B cell (primary cell): ENCODE measurements around the gene CNTNAP2. TPM values are rescaled to one million over a fixed set of nuclear protein-coding genes. Genes with fewer than 3 reads are reported as not detected.

Experiments used
- ATAC-seq: fragments of 200-7000 bp; cut with Tn5 transposase; one replicate; pipeline ENCODE4 v1.10.0; 2021; ENCODE audit warnings: low read depth, mild to moderate bottlenecking, moderate number of reproducible peaks, moderate library complexity
- CTCF ChIA-PET: fragments of 350-600 bp; sonication (Branson Sonifier 250); formaldehyde crosslinking; loops from one replicate; lab custom pipeline; 2021; ENCODE audit warnings: antibody characterized with exemption, inconsistent platforms; lab: Charles Lee
- POLR2A ChIA-PET: fragments of 350-600 bp; sonication (Branson Sonifier 250); formaldehyde crosslinking; loops from one replicate; lab custom pipeline; 2021; ENCODE audit warnings: antibody characterized with exemption; lab: Charles Lee
- DNase-seq: peaks from one replicate; pipeline ENCODE4 v3.0.0; 2013
- H2AFZ ChIP-seq: 2 replicates; pipeline ENCODE4 v1.6.1; 2012; ENCODE audit warnings: mild to moderate bottlenecking, low read depth, low read length; ENCODE audit not compliant: insufficient read depth, poor library complexity, severe bottlenecking
- H3K27ac ChIP-seq, 2 donors: 1 replicate in 1 of 2; 2 replicates in 1 of 2; pipeline ENCODE4 v1.5.1; 2012 to 2013; ENCODE audit warnings: low read length in 2 of 2, mild to moderate bottlenecking in 2 of 2, moderate library complexity in 1 of 2
- H3K27me3 ChIP-seq, 4 experiments: fragments of 200-600 bp in 1 of 4; sonication (generic) in 1 of 4; replicated peaks in 1 of 4; 1 replicate in 2 of 4; 2 replicates in 2 of 4; pipeline versions ENCODE4 v1.6.1 to v1.7.0; 2013 to 2016; ENCODE audit warnings: low read length in 3 of 4, mild to moderate bottlenecking in 2 of 4, mixed read lengths in 1 of 4, moderate library complexity in 1 of 4; ENCODE audit not compliant: insufficient read depth in 4 of 4, control insufficient read depth in 3 of 4; ENCODE audit errors: control extremely low read depth in 1 of 4
- H3K36me3 ChIP-seq, 2 experiments: replicated peaks in 1 of 2; 1 replicate in 1 of 2; 2 replicates in 1 of 2; pipeline versions ENCODE4 v1.6.1 to v1.7.1; 2013; ENCODE audit warnings: low read length in 1 of 2; ENCODE audit not compliant: insufficient read depth in 2 of 2, control insufficient read depth in 1 of 2; ENCODE audit errors: control extremely low read depth in 1 of 2, extremely low read depth in 1 of 2
- H3K4me1 ChIP-seq, 2 donors: fragments of 200-600 bp in 1 of 2; sonication (generic) in 1 of 2; 1 replicate in 1 of 2; 2 replicates in 1 of 2; pipeline versions ENCODE4 v1.5.1 to v1.6.1; 2013 to 2017; ENCODE audit warnings: low read length in 2 of 2; ENCODE audit not compliant: control insufficient read depth in 2 of 2, insufficient read depth in 2 of 2
- H3K4me2 ChIP-seq: replicated peaks from 2 replicates; pipeline ENCODE3; 2012; ENCODE audit warnings: mild to moderate bottlenecking, low read depth, low read length; ENCODE audit not compliant: poor library complexity, severe bottlenecking
- H3K4me3 ChIP-seq, 5 experiments: fragments of 200-600 bp in 1 of 5; sonication (generic) in 1 of 5; 1 replicate in 3 of 5; 2 replicates in 2 of 5; pipeline versions ENCODE4 v1.5.1 to v1.7.0; 2011 to 2016; ENCODE audit warnings: low read length in 4 of 5, mild to moderate bottlenecking in 4 of 5, low read depth in 2 of 5, control low read depth in 1 of 5, moderate library complexity in 1 of 5; ENCODE audit not compliant: insufficient read depth in 1 of 5; ENCODE audit errors: control extremely low read depth in 1 of 5, extremely low read depth in 1 of 5
- H3K79me2 ChIP-seq: fragments of 200-600 bp; sonication (generic); one replicate; pipeline ENCODE4 v1.6.0; 2016; ENCODE audit warnings: low read length; ENCODE audit not compliant: control insufficient read depth, insufficient read depth
- H3K9ac ChIP-seq: fragments of 200-600 bp; sonication (generic); 2 replicates; pipeline ENCODE4 v1.6.1; 2017; ENCODE audit warnings: mild to moderate bottlenecking, low read length, moderate library complexity
- H3K9me3 ChIP-seq, 3 donors: one replicate each; pipeline versions ENCODE4 v1.6.1 to v1.7.1; 2013; ENCODE audit warnings: low read length in 2 of 3; ENCODE audit not compliant: control insufficient read depth in 2 of 3, insufficient read depth in 1 of 3; ENCODE audit errors: control extremely low read depth in 1 of 3
- H4K20me1 ChIP-seq: 2 replicates; pipeline ENCODE4 v1.6.0; 2012; ENCODE audit warnings: mild to moderate bottlenecking, low read length; ENCODE audit not compliant: insufficient read depth, control insufficient read depth, poor library complexity, severe bottlenecking
- H3K27ac Mint-ChIP-seq: one replicate; pipeline ENCODE4 v1.8.0; 2021; ENCODE audit warnings: mixed read lengths
- H3K27me3 Mint-ChIP-seq: one replicate; pipeline ENCODE4 v1.8.0; 2021; ENCODE audit warnings: mixed read lengths
- H3K4me1 Mint-ChIP-seq: one replicate; pipeline ENCODE4 v1.8.0; 2021; ENCODE audit warnings: mixed read lengths
- H3K4me3 Mint-ChIP-seq: one replicate; pipeline ENCODE4 v1.8.0; 2021; ENCODE audit warnings: mixed read lengths
- H3K9me3 Mint-ChIP-seq: one replicate; pipeline ENCODE4 v1.8.0; 2022; ENCODE audit warnings: mixed read lengths; ENCODE audit not compliant: insufficient read depth
- EZH2 ChIP-seq: IDR thresholded peaks from 2 replicates; pipeline ENCODE4 v1.6.1; 2012; ENCODE audit warnings: borderline replicate concordance, low read depth, mild to moderate bottlenecking, moderate library complexity, low read length; ENCODE audit not compliant: insufficient read depth, poor library complexity, severe bottlenecking
- WGBS: methylation state at CpG from one replicate; pipeline ENCODE4 v1.1.5; 2013; ENCODE audit warnings: missing lambda C conversion rate; ENCODE audit not compliant: insufficient coverage; 5-methylcytosine and 5-hydroxymethylcytosine counted together
- intact Hi-C: fragments of 100-400 bp; cut with micrococcal nuclease; formaldehyde crosslinking; loops from one replicate; pipeline ENCODE4 v1.10.0; 2022
- polyA plus RNA-seq: library from polyadenylated mRNA; depleted of rRNA; stranded (reverse); fragments of >200 nt; gene quantifications from 2 replicates; pipeline ENCODE4 v1.2.3, GENCODE V29; 2012
- total RNA-seq, 2 donors: library from RNA; stranded (reverse); fragments of 120-200 nt in 1 of 2; gene quantifications; 1 replicate in 1 of 2; 2 replicates in 1 of 2; pipeline versions ENCODE4 v1.2.3 to v1.2.4, GENCODE V29; 2013 to 2022
- TF ChIP-seq, protein P1 (sequence below): fragments of 200-600 bp; IDR thresholded peaks from one replicate; pipeline ENCODE4 v1.8.0; 2022; ENCODE audit warnings: antibody characterized with exemption, mild to moderate bottlenecking

The CNTNAP2 gene
- total and polyA plus RNA-seq, 2 donors (not counting 1 experiment from before 2014, with no cell fraction given): 7.4 to 16.6 TPM

DNA sequence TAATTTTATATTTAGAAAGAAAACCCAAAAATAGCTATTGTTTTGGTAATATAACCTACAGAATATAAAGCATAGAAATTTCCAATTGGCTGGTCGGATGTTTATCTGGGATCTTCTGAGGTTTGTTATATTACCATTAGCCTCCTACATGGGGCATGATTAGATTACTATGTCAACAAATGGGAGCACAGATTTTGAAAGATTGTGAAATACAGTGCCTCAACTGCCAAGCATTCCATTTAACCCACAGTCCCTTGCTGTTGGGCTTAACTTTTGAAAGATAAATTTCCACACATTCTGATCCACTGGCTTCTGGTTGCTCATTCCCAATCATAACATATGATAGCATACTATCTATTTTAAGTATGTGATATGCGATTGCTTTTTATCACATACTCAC, 2018.5 kb downstream of the CNTNAP2 start:
- POLR2A ChIA-PET: no interaction called here
- CTCF ChIA-PET: no interaction called here

DNA sequence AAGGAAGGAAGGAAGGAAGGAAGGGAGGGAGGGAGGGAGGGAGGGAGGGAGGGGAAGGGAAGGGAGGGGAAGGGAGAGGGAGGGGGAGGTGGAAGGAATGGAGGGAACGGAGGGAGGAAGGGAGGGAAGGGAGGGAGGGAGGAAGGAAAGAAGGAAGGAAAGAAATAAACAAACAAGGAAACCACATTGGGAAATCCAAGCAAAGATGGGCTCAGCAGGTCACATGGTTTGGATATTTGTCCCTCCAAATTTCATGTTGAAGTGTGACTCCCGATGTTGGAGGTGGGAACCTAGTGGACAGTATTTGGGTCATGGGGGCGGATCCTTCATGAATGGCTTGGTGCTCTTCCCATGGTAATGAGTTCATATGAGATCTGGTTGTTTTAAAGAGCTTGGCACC, 2019.4 kb downstream of the CNTNAP2 start:
- CTCF ChIA-PET: no interaction called here
- 100% methylated on average over 1 of the region's 3 CpGs for WGBS

More for the DNA sequence above, 2018.5 kb downstream of the CNTNAP2 start:
- Histone ChIP-seq H4K20me1 (no peaks in the 10 kb centered on the region), H3K79me2 (no peaks in the 10 kb centered on the region), H3K9me3 (peaks cover 0 to 1% (median 0%) of the 10 kb centered on the region in 3 donors), H3K9ac (no peak overlapping the region), H3K36me3 (no peaks in the 10 kb centered on the region), H3K27me3 (no peaks in the 10 kb centered on the region), H3K27ac (no peak overlapping the region), H3K4me2 (no peak overlapping the region), H3K4me3 (no peak overlapping the region), H3K4me1 (no peaks in the 10 kb centered on the region), H2AFZ (no peak overlapping the region)
- Mint-ChIP-seq H3K4me3 (no peak overlapping the region), H3K27ac (no peak overlapping the region), H3K4me1 (no peaks in the 10 kb centered on the region), H3K9me3 (peaks cover 1% of the 10 kb centered on the region), H3K27me3 (no peaks in the 10 kb centered on the region)
- DNase-seq (no peak), ATAC-seq (no peak)
- intact Hi-C loops: no loop called here
- no CpG with 5 or more reads among the region's 2 CpGs for WGBS
- TF ChIP-seq, protein P1, sequence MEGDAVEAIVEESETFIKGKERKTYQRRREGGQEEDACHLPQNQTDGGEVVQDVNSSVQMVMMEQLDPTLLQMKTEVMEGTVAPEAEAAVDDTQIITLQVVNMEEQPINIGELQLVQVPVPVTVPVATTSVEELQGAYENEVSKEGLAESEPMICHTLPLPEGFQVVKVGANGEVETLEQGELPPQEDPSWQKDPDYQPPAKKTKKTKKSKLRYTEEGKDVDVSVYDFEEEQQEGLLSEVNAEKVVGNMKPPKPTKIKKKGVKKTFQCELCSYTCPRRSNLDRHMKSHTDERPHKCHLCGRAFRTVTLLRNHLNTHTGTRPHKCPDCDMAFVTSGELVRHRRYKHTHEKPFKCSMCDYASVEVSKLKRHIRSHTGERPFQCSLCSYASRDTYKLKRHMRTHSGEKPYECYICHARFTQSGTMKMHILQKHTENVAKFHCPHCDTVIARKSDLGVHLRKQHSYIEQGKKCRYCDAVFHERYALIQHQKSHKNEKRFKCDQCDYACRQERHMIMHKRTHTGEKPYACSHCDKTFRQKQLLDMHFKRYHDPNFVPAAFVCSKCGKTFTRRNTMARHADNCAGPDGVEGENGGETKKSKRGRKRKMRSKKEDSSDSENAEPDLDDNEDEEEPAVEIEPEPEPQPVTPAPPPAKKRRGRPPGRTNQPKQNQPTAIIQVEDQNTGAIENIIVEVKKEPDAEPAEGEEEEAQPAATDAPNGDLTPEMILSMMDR: no peak
- no peak for TF ChIP-seq EZH2

More for the DNA sequence above, 2019.4 kb downstream of the CNTNAP2 start:
- Mint-ChIP-seq H3K27ac (no peak overlapping the region), H3K4me3 (no peak overlapping the region), H3K9me3 (peaks cover 1% of the 10 kb centered on the region), H3K4me1 (no peaks in the 10 kb centered on the region), H3K27me3 (no peaks in the 10 kb centered on the region)
- H3K4me1 ChIP-seq: no peaks in the 10 kb centered on the region
- no peak overlapping the region for H3K4me3 ChIP-seq
- DNase-seq (no peak), ATAC-seq (no peak)
- H2AFZ ChIP-seq: no peak overlapping the region
- intact Hi-C loops: no loop called here
- TF ChIP-seq, protein P1: no peak
- no peak for TF ChIP-seq EZH2
- no peak overlapping the region for H3K4me2 ChIP-seq
- H3K27me3 ChIP-seq: no peaks in the 10 kb centered on the region
- no peaks in the 10 kb centered on the region for H4K20me1 ChIP-seq
- peaks cover 0 to 1% (median 0%) of the 10 kb centered on the region in 3 donors for H3K9me3 ChIP-seq
- H3K9ac ChIP-seq: no peak overlapping the region
- POLR2A ChIA-PET: no interaction called here
- no peak overlapping the region for H3K27ac ChIP-seq
- H3K36me3 ChIP-seq: no peaks in the 10 kb centered on the region
- no peaks in the 10 kb centered on the region for H3K79me2 ChIP-seq
